Cardiac fibroblast (primary cell): ENCODE measurements around the gene NUDT17.
"Not testable (repeated sequence)": the region's sequence is repeated elsewhere in the genome, so short reads cannot be mapped to it uniquely, and the experiment has no call there.

ENCODE experiments used
- DNase-seq, 2 donors: peaks; one replicate each; pipeline versions ENCODE4 v3.0.0 to v3.0.0-alpha.2; 2010; ENCODE audit warnings: low read depth in 2 of 2
- H3K4me3 ChIP-seq, 2 donors: replicated peaks in 1 of 2; 1 replicate in 1 of 2; 2 replicates in 1 of 2; pipeline ENCODE4 v1.5.1; 2011; ENCODE audit warnings: low read depth in 2 of 2, low read length in 2 of 2, mild to moderate bottlenecking in 2 of 2, moderate library complexity in 1 of 2
- CTCF ChIP-seq: IDR thresholded peaks from one replicate; pipeline ENCODE4 v1.5.1; 2011; ENCODE audit warnings: low read depth, mild to moderate bottlenecking, low read length, inconsistent platforms

Gene NUDT17

GRCh38 chr1:145828367-145829026, 16.9 kb upstream of the NUDT17 start:
- no peak overlapping the region for H3K4me3 ChIP-seq
- no peak for DNase-seq
- TF ChIP-seq CTCF, result no peak

DNA sequence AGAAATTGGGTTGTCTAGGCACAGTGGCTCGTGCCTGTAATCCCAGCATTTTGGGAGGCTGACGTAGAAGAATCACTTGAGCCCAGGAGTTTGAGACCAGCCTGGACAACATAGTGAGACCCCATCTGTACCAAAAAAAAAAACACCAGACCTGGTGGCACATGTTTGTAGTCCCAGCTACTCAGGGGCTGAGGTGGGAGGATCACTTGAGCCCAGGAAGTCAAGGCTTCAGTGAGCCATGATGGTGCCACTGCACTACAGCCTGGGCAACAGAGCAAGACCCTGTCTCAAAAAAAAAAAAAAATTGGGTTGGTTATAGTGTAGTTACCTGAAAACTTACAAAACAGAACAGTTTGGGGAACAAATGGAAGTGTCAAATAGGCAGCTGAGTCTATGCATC, 14.6 kb upstream of the NUDT17 start:
- not testable (repeated sequence) for DNase-seq, H3K4me3 ChIP-seq

DNA sequence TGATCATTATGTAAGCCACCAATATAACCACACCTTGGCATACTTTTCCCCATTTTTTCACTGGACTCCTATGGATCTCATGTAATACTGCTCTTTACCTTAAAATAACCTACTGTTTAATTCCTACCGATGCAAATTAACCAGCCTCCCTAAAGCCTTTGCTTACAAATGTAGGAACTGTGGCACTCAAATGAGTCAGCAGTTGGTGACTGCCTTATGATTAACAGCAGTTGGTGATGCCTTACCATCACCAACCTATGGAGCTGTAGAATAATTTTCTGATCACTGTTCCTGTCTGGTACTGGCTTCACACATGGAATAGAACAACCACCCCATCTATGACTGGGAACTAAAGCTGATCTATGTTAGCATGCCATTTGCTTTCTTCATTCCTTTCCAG, 7.8 kb upstream of the NUDT17 start:
- no peak for TF ChIP-seq CTCF
- no peak for DNase-seq
- H3K4me3 ChIP-seq, result no peak overlapping the region

- TF ChIP-seq CTCF, result no peak
- no peak for DNase-seq
- no peak overlapping the region for H3K4me3 ChIP-seq
Observed at GRCh38 chr1:145843031-145843430, 2.4 kb upstream of the NUDT17 start.

DNA sequence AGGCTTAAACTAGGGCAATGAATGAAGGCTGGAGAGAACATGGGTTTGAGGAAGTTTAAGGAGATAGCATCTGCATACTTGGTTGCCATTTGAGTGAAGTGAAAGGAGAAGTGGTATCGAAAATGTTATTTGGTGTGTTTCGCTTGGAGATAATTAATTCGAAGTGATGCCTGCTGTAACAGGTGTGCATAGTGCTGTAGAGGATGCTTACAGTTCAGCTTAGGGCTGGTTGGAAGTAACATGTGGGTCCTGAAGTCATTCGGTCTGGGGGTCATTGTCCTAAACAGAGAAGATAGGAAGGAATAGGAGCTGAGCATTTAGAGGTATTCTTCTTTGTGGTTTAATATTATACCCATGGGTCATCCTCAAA, 301 bp upstream of the NUDT17 start:
- peak overlapping the region; percentile 60 for H3K4me3 ChIP-seq
- TF ChIP-seq CTCF, result no peak
- no peak for DNase-seq

DNA sequence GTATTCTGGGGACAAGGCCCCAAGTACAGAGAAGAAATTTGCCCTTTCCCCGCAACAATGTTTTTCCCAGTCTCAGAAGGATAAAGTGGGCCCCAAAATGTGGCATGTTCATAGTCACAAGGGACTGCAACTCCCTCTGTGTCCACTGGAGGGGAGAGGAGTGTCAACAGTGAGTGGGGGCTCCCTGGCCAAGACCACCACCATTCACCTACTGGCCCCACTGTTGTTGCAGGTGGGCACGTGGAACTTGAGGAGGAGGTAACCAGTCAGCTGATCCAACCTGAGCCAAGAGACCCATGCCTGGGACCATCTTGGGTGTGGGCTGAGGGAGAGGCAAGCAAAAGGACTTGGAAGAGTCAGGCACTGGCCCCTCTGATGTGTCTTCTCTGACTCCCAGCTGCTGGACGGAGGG, 777 bp downstream of the NUDT17 start:
- H3K4me3 ChIP-seq, result peak overlapping the region; percentile 60
- DNase-seq, result peak; percentile 50 to 54
- TF ChIP-seq CTCF, result peak; percentile 83

DNA sequence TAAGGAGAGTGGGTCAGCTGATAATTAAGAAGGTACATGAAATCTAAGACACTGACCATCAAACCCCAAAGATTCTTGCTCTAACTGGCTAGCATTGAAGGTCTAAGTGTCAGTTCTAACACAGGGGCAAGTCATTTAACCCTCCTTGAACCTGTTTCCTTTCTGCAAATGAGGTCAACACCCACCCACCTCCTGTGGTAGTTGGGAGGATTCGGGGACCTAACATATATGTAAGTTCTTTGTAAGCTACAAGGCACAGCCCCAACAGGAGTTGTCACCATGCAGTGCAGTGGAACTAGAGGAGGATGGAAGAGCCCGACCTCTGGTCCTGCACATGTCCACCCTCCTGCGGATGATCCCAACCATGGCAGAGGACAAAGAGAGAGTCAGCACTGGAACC, 2.4 kb downstream of the NUDT17 start:
- TF ChIP-seq CTCF, result no peak
- no peak overlapping the region for H3K4me3 ChIP-seq
- no peak for DNase-seq
